HCT116 (cell line): ENCODE measurements around the gene KLHL22. TPM values are rescaled to one million over a fixed set of nuclear protein-coding genes. Genes with fewer than 3 reads are reported as not detected.
"Not testable (repeated sequence)": the region's sequence is repeated elsewhere in the genome, so short reads cannot be mapped to it uniquely, and the experiment has no call there.

Source experiments
- ATAC-seq: fragments of 200-7000 bp; cut with Tn5 transposase; 2 replicates; pipeline ENCODE4 v1.9.1; 2020; ENCODE audit warnings: mild to moderate bottlenecking, moderate library complexity
- BruUV-seq: library from RNA; stranded (reverse); fragments of 400-500 nt; replicated peaks from 2 replicates; lab custom pipeline; 2021; lab: Mats Ljungman, UMichigan
- CTCF ChIA-PET: fragments of 300-600 bp; sonication (Branson Sonifier 250); formaldehyde crosslinking; loops from one replicate; lab custom pipeline; 2021; ENCODE audit warnings: antibody characterized with exemption; lab: Charles Lee
- POLR2A ChIA-PET: fragments of 300-600, 350-600 bp; sonication (Branson Sonifier 250); formaldehyde crosslinking; loops from one replicate; lab custom pipeline; 2021; ENCODE audit warnings: antibody characterized with exemption; lab: Charles Lee
- RAD21 ChIA-PET, 2 experiments: fragments of 300-600 bp; sonication (Branson Sonifier 250); formaldehyde crosslinking; loops; one replicate each; lab custom pipeline; 2023; ENCODE audit warnings: low total read pairs in 2 of 2; ENCODE audit not compliant: uncharacterized antibody in 2 of 2, unreplicated experiment in 2 of 2, low non-redundant PET in 1 of 2; lab: Charles Lee
- DNase-seq: peaks from one replicate; pipeline ENCODE4 v3.0.0-alpha.2; 2010; ENCODE audit warnings: low read depth, low spot score
- H2AFZ ChIP-seq: fragments of 200-600 bp; shearing (Covaris generic), sonication (generic); 2 replicates; pipeline ENCODE4 v1.6.1; 2017; ENCODE audit warnings: low read depth, mixed run types, mixed read lengths, antibody characterized with exemption, low read length; ENCODE audit not compliant: poor library complexity, severe bottlenecking
- H3K27ac ChIP-seq: 2 replicates; pipeline ENCODE4 v1.5.1; 2012; ENCODE audit warnings: low read depth, low read length
- H3K27me3 ChIP-seq: fragments of 200-600 bp; sonication (generic); 2 replicates; pipeline ENCODE4 v1.6.1; 2016; ENCODE audit warnings: mixed run types, low read length, mixed read lengths; ENCODE audit not compliant: insufficient read depth
- H3K36me3 ChIP-seq, 2 experiments: fragments of 200-500 bp in 1 of 2; fragments of 200-600 bp in 1 of 2; sonication (Bioruptor generic) in 1 of 2; sonication (generic) in 1 of 2; 2 replicates each; pipeline versions ENCODE4 v1.5.1 to v1.6.1; 2014 to 2016; ENCODE audit warnings: low read length in 2 of 2, inconsistent platforms in 1 of 2, mixed read lengths in 1 of 2, mixed run types in 1 of 2; ENCODE audit not compliant: insufficient read depth in 2 of 2, control insufficient read depth in 1 of 2
- H3K4me1 ChIP-seq, 2 experiments: fragments of 200-600 bp in 1 of 2; sonication (generic) in 1 of 2; 2 replicates each; pipeline versions ENCODE4 v1.5.1 to v1.6.1; 2012 to 2017; ENCODE audit warnings: low read length in 2 of 2, inconsistent platforms in 1 of 2, mild to moderate bottlenecking in 1 of 2, mixed read lengths in 1 of 2, mixed run types in 1 of 2, moderate library complexity in 1 of 2; ENCODE audit not compliant: insufficient read depth in 2 of 2, control insufficient read depth in 1 of 2
- H3K4me2 ChIP-seq: fragments of 200-600 bp; sonication (generic); 2 replicates; pipeline ENCODE4 v1.6.1; 2017; ENCODE audit warnings: mixed run types, low read length, mixed read lengths
- H3K4me3 ChIP-seq, 2 experiments: fragments of 200-600 bp in 1 of 2; sonication (generic) in 1 of 2; replicated peaks in 1 of 2; 2 replicates each; pipeline ENCODE4 v1.5.1; 2011 to 2016; ENCODE audit warnings: low read length in 2 of 2, control low read depth in 1 of 2, low read depth in 1 of 2, mild to moderate bottlenecking in 1 of 2, mixed read lengths in 1 of 2, mixed run types in 1 of 2
- H3K79me2 ChIP-seq: fragments of 200-600 bp; sonication (generic); 2 replicates; pipeline ENCODE4 v1.6.1; 2017; ENCODE audit warnings: mild to moderate bottlenecking, mixed run types, low read length, moderate library complexity, mixed read lengths; ENCODE audit not compliant: insufficient read depth
- H3K9ac ChIP-seq: fragments of 200-600 bp; sonication (generic); 2 replicates; pipeline ENCODE4 v1.6.1; 2016; ENCODE audit warnings: low read length, mixed read lengths
- H3K9me2 ChIP-seq: fragments of 200-600 bp; sonication (generic), shearing (Covaris generic); 2 replicates; pipeline ENCODE4 v1.6.1; 2017; ENCODE audit warnings: mixed run types, mild to moderate bottlenecking, moderate library complexity; ENCODE audit not compliant: insufficient read depth
- H3K9me3 ChIP-seq, 2 experiments: fragments of 200-500 bp in 1 of 2; fragments of 200-600 bp in 1 of 2; sonication (Bioruptor generic) in 1 of 2; sonication (generic) in 1 of 2; 2 replicates each; pipeline ENCODE4 v1.6.1; 2014 to 2017; ENCODE audit warnings: low read length in 2 of 2, mixed read lengths in 2 of 2, inconsistent platforms in 1 of 2, low read depth in 1 of 2, mild to moderate bottlenecking in 1 of 2, mixed run types in 1 of 2, moderate library complexity in 1 of 2; ENCODE audit not compliant: control insufficient read depth in 1 of 2, insufficient read depth in 1 of 2
- H4K20me1 ChIP-seq: fragments of 200-600 bp; sonication (generic), shearing (Covaris generic); 2 replicates; pipeline ENCODE4 v1.6.1; 2017; ENCODE audit warnings: mixed run types, mild to moderate bottlenecking, moderate library complexity; ENCODE audit not compliant: insufficient read depth
- ELF1 ChIP-seq: IDR thresholded peaks from 2 replicates; pipeline ENCODE4 v1.6.1; 2012; ENCODE audit warnings: low read depth, borderline replicate concordance
- POLR2AphosphoS5 ChIP-seq: IDR thresholded peaks from 2 replicates; pipeline ENCODE4 v1.6.1; 2011; ENCODE audit warnings: mild to moderate bottlenecking, low read depth, low read length, moderate library complexity
- RAD21 ChIP-seq: IDR thresholded peaks from 2 replicates; pipeline ENCODE4 v1.6.1; 2012; ENCODE audit warnings: low read depth, mild to moderate bottlenecking
- SP1 ChIP-seq: IDR thresholded peaks from 2 replicates; pipeline ENCODE4 v1.6.1; 2012; ENCODE audit warnings: low read depth
- SRF ChIP-seq: IDR thresholded peaks from 2 replicates; pipeline ENCODE4 v1.6.1; 2012; ENCODE audit warnings: low read depth
- ZFX ChIP-seq: fragments of 450-650 bp; IDR thresholded peaks from 2 replicates; pipeline ENCODE4 v1.6.1; 2017
- intact Hi-C: fragments of 100-400 bp; cut with micrococcal nuclease; formaldehyde crosslinking; loops from 2 replicates; pipeline ENCODE4 v1.10.0; 2022
- total RNA-seq: library from RNA; stranded (reverse); gene quantifications from one replicate; pipeline ENCODE4 v1.2.1, GENCODE V29; 2021; ENCODE audit not compliant: unreplicated experiment

KLHL22 gene
- total RNA-seq, 1 experiment from 2014 or later, result 16.4 TPM

GRCh38 chr22:20479612-20480196 lies 15.9 kb downstream of the KLHL22 start:
- BruUV-seq, result no TSS peak

DNA sequence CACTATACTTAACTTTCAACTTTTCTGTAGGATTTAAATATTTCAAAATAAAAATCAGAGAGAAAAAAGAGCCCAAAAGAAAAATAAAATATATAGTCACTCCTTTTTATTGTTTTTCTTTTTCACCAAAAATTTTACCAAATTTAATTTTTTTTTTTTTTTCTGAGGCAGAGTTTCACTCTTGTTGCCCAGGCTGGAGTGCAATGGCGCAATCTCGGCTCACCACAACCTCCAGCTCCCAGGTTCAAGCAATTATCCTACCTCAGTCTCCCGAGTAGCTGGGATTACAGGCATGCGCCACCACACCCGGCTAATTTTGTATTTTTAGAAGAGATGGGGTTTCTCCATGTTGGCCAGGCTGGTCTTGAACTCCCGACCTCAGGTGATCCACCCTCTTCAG lies 17.5 kb downstream of the KLHL22 start:
- RAD21 ChIA-PET, result interaction anchor here in 1 of 2 experiments (0.7 kb wide), 1 partner anchor 16 kb away, joined by 4 read pairs; no protein-coding TSS in a partner anchor
- H3K27ac ChIP-seq, H3K4me2 ChIP-seq, H3K4me1 ChIP-seq, H3K9ac ChIP-seq, BruUV-seq, POLR2A ChIA-PET, H2AFZ ChIP-seq, ATAC-seq, DNase-seq, intact Hi-C loops, H4K20me1 ChIP-seq, H3K79me2 ChIP-seq, CTCF ChIA-PET, H3K27me3 ChIP-seq, H3K4me3 ChIP-seq, H3K36me3 ChIP-seq, H3K9me2 ChIP-seq, H3K9me3 ChIP-seq: not testable (repeated sequence)

More at GRCh38 chr22:20479612-20480196, 15.9 kb downstream of the KLHL22 start:
- no peak for TF ChIP-seq RAD21
- TF ChIP-seq ELF1, result no peak
- TF ChIP-seq SP1, result no peak
- TF ChIP-seq ZFX, result no peak
- no peak for TF ChIP-seq POLR2AphosphoS5
- no peak for TF ChIP-seq SRF
- ATAC-seq (no peak), DNase-seq (no peak)
- no peak overlapping the region for H2AFZ ChIP-seq
- POLR2A ChIA-PET, result no interaction called here
- no peak overlapping the region for H3K4me2 ChIP-seq
- no peaks in the 10 kb centered on the region for H3K4me1 ChIP-seq
- no peaks in the 10 kb centered on the region for H3K79me2 ChIP-seq
- RAD21 ChIA-PET, result no interaction called here
- H3K9ac ChIP-seq, result no peak overlapping the region
- H3K9me2 ChIP-seq, result no peaks in the 10 kb centered on the region
- no peak overlapping the region for H3K27ac ChIP-seq
- H3K9me3 ChIP-seq, result no peaks in the 10 kb centered on the region
- H3K4me3 ChIP-seq, result no peak overlapping the region
- intact Hi-C loops, result no loop called here
- CTCF ChIA-PET, result no interaction called here
- no peaks in the 10 kb centered on the region for H3K36me3 ChIP-seq
- no peaks in the 10 kb centered on the region for H4K20me1 ChIP-seq
- no peaks in the 10 kb centered on the region for H3K27me3 ChIP-seq

- H3K79me2 ChIP-seq, CTCF ChIA-PET, RAD21 ChIA-PET, H3K36me3 ChIP-seq, BruUV-seq, H4K20me1 ChIP-seq, H2AFZ ChIP-seq, H3K9me3 ChIP-seq, H3K4me1 ChIP-seq, ATAC-seq, H3K9ac ChIP-seq, H3K27me3 ChIP-seq, DNase-seq, POLR2A ChIA-PET, H3K9me2 ChIP-seq, intact Hi-C loops, H3K27ac ChIP-seq, H3K4me3 ChIP-seq, H3K4me2 ChIP-seq: not testable (repeated sequence)
These were observed 20.0 kb downstream of the KLHL22 start for GRCh38 chr22:20475569-20475968.
